KMS-11 (cell line): Measurements from ENCODE around the gene CSMD2.

Experiments used
- H2AFZ ChIP-seq: fragments of 200-600 bp; sonication (generic); 2 replicates; pipeline ENCODE4 v1.6.1; 2016; ENCODE audit warnings: antibody characterized with exemption, mixed run types, low read depth
- H3K27ac ChIP-seq: fragments of 200-600 bp; sonication (generic); 2 replicates; pipeline ENCODE4 v1.6.1; 2016; ENCODE audit warnings: mild to moderate bottlenecking, mixed run types
- H3K27me3 ChIP-seq: fragments of 200-600 bp; sonication (generic); 2 replicates; pipeline ENCODE4 v1.6.1; 2017; ENCODE audit warnings: mild to moderate bottlenecking, low read depth, mixed run types, moderate library complexity; ENCODE audit not compliant: insufficient read depth
- H3K36me3 ChIP-seq: fragments of 200-600 bp; sonication (generic); 2 replicates; pipeline ENCODE4 v1.6.1; 2017; ENCODE audit warnings: mild to moderate bottlenecking, mixed run types; ENCODE audit not compliant: insufficient read depth
- H3K4me1 ChIP-seq: fragments of 200-600 bp; sonication (generic); 2 replicates; pipeline ENCODE4 v1.6.1; 2016; ENCODE audit warnings: mild to moderate bottlenecking, low read depth, mixed run types; ENCODE audit not compliant: poor library complexity, severe bottlenecking
- H3K4me2 ChIP-seq: fragments of 200-600 bp; sonication (generic); 2 replicates; pipeline ENCODE4 v1.7.0; 2016; ENCODE audit warnings: mild to moderate bottlenecking, mixed run types
- H3K4me3 ChIP-seq: fragments of 200-600 bp; sonication (generic); IDR thresholded peaks from 2 replicates; pipeline ENCODE4 v1.6.1; 2017; ENCODE audit warnings: low read depth, low read length, mixed read lengths; ENCODE audit not compliant: insufficient read depth
- H3K79me2 ChIP-seq: fragments of 200-600 bp; sonication (generic); 2 replicates; pipeline ENCODE4 v1.6.1; 2016; ENCODE audit warnings: low read depth, mixed run types; ENCODE audit not compliant: insufficient read depth
- H3K9ac ChIP-seq: fragments of 200-600 bp; sonication (generic); 2 replicates; pipeline ENCODE4 v1.6.1; 2016; ENCODE audit warnings: mild to moderate bottlenecking, mixed run types
- H4K20me1 ChIP-seq: fragments of 200-600 bp; sonication (generic); 2 replicates; pipeline ENCODE4 v1.6.1; 2016; ENCODE audit warnings: mild to moderate bottlenecking, mixed run types; ENCODE audit not compliant: insufficient read depth
- CTCF ChIP-seq: fragments of 200-600 bp; sonication (generic); conservative IDR thresholded peaks from 2 replicates; pipeline ENCODE4 v1.6.1; 2017; ENCODE audit warnings: low read depth, mild to moderate bottlenecking, antibody characterized with exemption, low read length, moderate library complexity, mixed read lengths

Gene CSMD2

DNA sequence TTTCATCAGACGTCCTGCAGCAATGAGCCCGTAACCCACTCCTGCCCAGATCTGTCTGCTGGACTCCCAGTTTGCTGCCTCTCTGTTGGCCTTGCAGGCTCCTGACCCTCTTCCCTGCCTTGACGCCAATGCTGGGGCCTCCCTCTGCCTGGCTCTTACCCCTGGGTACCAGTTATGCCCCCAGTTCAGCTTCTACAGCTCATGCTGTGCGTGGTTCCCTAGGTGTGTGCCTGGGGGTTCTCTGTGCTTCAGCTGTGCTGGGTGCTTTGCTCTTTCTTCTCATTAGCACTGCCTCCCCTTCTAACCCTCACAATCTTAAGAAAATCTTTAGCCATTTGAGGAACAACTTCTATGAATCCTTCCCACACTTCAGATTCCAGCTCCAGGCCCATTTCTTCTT is 541.2 kb downstream of the CSMD2 start:
- TF ChIP-seq CTCF, result no peak
- Histone ChIP-seq H3K36me3 (no peaks in the 10 kb centered on the region), H3K4me3 (no peak overlapping the region), H3K27me3 (peaks cover 4% of the 10 kb centered on the region), H3K9ac (no peak overlapping the region), H3K79me2 (no peaks in the 10 kb centered on the region), H4K20me1 (no peaks in the 10 kb centered on the region), H3K4me1 (no peaks in the 10 kb centered on the region), H3K27ac (no peak overlapping the region), H2AFZ (no peak overlapping the region), H3K4me2 (no peak overlapping the region)

DNA sequence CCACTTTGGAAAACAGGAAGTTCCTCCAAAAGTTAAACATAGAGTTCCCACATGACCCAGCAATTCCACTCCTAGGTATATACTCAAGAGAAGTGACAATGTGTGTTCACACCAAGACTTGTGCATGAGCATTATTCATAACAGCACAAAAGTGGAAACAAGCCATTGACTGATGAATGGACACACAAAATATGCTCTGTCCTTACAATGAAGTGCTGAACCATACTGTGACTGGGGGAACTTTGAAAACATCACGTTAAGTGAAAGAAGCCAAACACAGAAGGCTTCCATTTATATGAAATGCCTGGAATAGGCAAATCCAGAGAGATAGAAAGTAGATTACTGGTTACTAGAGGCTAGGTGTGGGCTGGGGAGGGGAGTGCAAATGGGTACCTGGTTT is 542.3 kb downstream of the CSMD2 start:
- Histone ChIP-seq H3K27me3 (peaks cover 4% of the 10 kb centered on the region), H4K20me1 (no peaks in the 10 kb centered on the region), H3K79me2 (no peaks in the 10 kb centered on the region), H3K4me1 (no peaks in the 10 kb centered on the region), H3K36me3 (no peaks in the 10 kb centered on the region), H2AFZ (no peak overlapping the region), H3K9ac (no peak overlapping the region), H3K4me2 (no peak overlapping the region), H3K27ac (no peak overlapping the region), H3K4me3 (no peak overlapping the region)
- TF ChIP-seq CTCF, result no peak

GRCh38 chr1:33618636-33619035 is 546.4 kb downstream of the CSMD2 start:
- H3K4me1 ChIP-seq, result no peaks in the 10 kb centered on the region
- no peak overlapping the region for H3K9ac ChIP-seq
- H3K27me3 ChIP-seq, result peaks cover 23% of the 10 kb centered on the region
- H3K4me2 ChIP-seq, result no peak overlapping the region
- H2AFZ ChIP-seq, result no peak overlapping the region
- no peaks in the 10 kb centered on the region for H3K79me2 ChIP-seq
- no peak for TF ChIP-seq CTCF
- H3K4me3 ChIP-seq, result no peak overlapping the region
- H3K27ac ChIP-seq, result no peak overlapping the region
- H4K20me1 ChIP-seq, result no peaks in the 10 kb centered on the region
- H3K36me3 ChIP-seq, result no peaks in the 10 kb centered on the region

- Histone ChIP-seq H3K9ac (no peak overlapping the region), H3K4me3 (no peak overlapping the region), H2AFZ (no peak overlapping the region), H3K4me1 (no peaks in the 10 kb centered on the region), H3K27me3 (peaks cover 23% of the 10 kb centered on the region), H3K79me2 (no peaks in the 10 kb centered on the region), H3K36me3 (no peaks in the 10 kb centered on the region), H3K27ac (no peak overlapping the region), H3K4me2 (no peak overlapping the region), H4K20me1 (no peaks in the 10 kb centered on the region)
- TF ChIP-seq CTCF, result no peak
Observed at GRCh38 chr1:33617451-33617850, 547.6 kb downstream of the CSMD2 start.

DNA sequence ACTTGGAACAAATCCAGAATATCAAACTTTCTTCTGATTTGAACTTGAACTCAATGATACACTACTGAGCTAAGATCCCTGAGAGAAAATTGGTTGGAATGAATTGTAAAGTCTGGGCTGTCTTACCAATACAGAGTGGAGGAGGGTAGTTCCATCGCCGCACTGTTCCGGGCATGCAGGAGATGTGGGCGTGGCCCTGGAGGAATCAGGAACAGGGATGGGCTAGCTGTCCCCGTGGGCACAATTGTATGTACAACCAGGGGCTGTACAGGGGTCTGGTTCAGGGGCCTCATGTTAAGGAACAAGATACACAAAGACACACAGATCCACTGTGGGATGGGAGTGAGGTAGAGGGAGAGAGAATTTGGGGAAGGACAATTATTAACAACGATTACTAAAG is 548.2 kb downstream of the CSMD2 start:
- Histone ChIP-seq H4K20me1 (no peaks in the 10 kb centered on the region), H3K4me2 (no peak overlapping the region), H3K9ac (no peak overlapping the region), H2AFZ (no peak overlapping the region), H3K4me3 (no peak overlapping the region), H3K4me1 (no peaks in the 10 kb centered on the region), H3K27me3 (peaks cover 20% of the 10 kb centered on the region), H3K27ac (no peak overlapping the region), H3K36me3 (no peaks in the 10 kb centered on the region), H3K79me2 (no peaks in the 10 kb centered on the region)
- no peak for TF ChIP-seq CTCF
